Lung (tissue), 12 donors: Measurements from ENCODE around the gene ARMC5. TPM values are rescaled to one million over a fixed set of nuclear protein-coding genes. Genes with fewer than 3 reads are reported as not detected.
A peak's percentile ranks its signal among the peaks of the same experiment; 100 is the strongest.

Experiments used
- ATAC-seq: fragments of 200-7000 bp; cut with Tn5 transposase; one replicate; pipeline ENCODE4 v1.9.1; 2020; ENCODE audit warnings: moderate number of reproducible peaks; ENCODE audit not compliant: insufficient read depth, low FRiP score
- DNase-seq, 3 donors: peaks; one replicate each; pipeline ENCODE4 v3.0.0-alpha.2; 2013 to 2017
- H3K27ac ChIP-seq, 2 donors: one replicate each; pipeline ENCODE4 v1.5.1; 2013; ENCODE audit warnings: mild to moderate bottlenecking in 2 of 2, moderate library complexity in 2 of 2, control low read depth in 1 of 2, inconsistent platforms in 1 of 2, low read depth in 1 of 2, low read length in 1 of 2
- H3K27me3 ChIP-seq, 3 donors: one replicate each; pipeline ENCODE4 v1.5.1; 2013; ENCODE audit warnings: low read length in 2 of 3; ENCODE audit not compliant: control insufficient read depth in 3 of 3, insufficient read depth in 3 of 3
- H3K36me3 ChIP-seq, 4 donors: one replicate each; pipeline ENCODE4 v1.5.1; 2013; ENCODE audit warnings: low read length in 4 of 4, mild to moderate bottlenecking in 1 of 4, moderate library complexity in 1 of 4; ENCODE audit not compliant: control insufficient read depth in 4 of 4, insufficient read depth in 4 of 4
- H3K4me1 ChIP-seq, 5 donors: one replicate each; pipeline ENCODE4 v1.5.1; 2013; ENCODE audit warnings: low read length in 5 of 5, mild to moderate bottlenecking in 2 of 5, moderate library complexity in 1 of 5; ENCODE audit not compliant: control insufficient read depth in 5 of 5, insufficient read depth in 5 of 5
- H3K4me3 ChIP-seq: one replicate; pipeline ENCODE4 v1.5.1; 2013; ENCODE audit warnings: mild to moderate bottlenecking, control low read depth, moderate library complexity
- H3K9ac ChIP-seq, 2 donors: one replicate each; pipeline ENCODE4 v1.5.1; 2013; ENCODE audit warnings: low read length in 2 of 2, control low read depth in 1 of 2; ENCODE audit not compliant: insufficient read depth in 1 of 2
- H3K9me3 ChIP-seq, 4 donors: one replicate each; pipeline ENCODE4 v1.5.1; 2013; ENCODE audit warnings: low read length in 3 of 4, mild to moderate bottlenecking in 1 of 4, moderate library complexity in 1 of 4; ENCODE audit not compliant: control insufficient read depth in 4 of 4, insufficient read depth in 3 of 4
- WGBS, 2 donors: extraction: QIAGEN DNeasy Blood & Tissue Kit; methylation state at CpG; one replicate each; pipeline ENCODE4 v1.1.7; 2013; 5-methylcytosine and 5-hydroxymethylcytosine counted together
- polyA plus RNA-seq, 2 donors: library from polyadenylated mRNA; stranded (reverse); fragments of 200-250 nt; gene quantifications; one replicate each; pipeline ENCODE4 v1.2.1, GENCODE V29; 2013
- total RNA-seq, 2 donors: library from RNA; depleted of rRNA in 1 of 2; stranded (reverse); fragments of >200 nt in 1 of 2; gene quantifications; one replicate each; pipeline ENCODE4 v1.2.1, GENCODE V29; 2014 to 2021
- TF ChIP-seq, protein P1 (sequence below): IDR thresholded peaks from 2 replicates; pipeline ENCODE4 v1.5.1; 2012; ENCODE audit warnings: mild to moderate bottlenecking; ENCODE audit errors: control extremely low read depth, extremely low read depth
- donor health status: control.
- donor health status: control.
- donor health status: Bipolar disorder and iron deficiency.
- donor health status: healthy.
- donor health status: DM: yes; HTN: yes; CAD: no.

Gene ARMC5
- total and polyA plus RNA-seq, 4 donors, result 8.2 to 16.7 (median 12.3) TPM

DNA sequence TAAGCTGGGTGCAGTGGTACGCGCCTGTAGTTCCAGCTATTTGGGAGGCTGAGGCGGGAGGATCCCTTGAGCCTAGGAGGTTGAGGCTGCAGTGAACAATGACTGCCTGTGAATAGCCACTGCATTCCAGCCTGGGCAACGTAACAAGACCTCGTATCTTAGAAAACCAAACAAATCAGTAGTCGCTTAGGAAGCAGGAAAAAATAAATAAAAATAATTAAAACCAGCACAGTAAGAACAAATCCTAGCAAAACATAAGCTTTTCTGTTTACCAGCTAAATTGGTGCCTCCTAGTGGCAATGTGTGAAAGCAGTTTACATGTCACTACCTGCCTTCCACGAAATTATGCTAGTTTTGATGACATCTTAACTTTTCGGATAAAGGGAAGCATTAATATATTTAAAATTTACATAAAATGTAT lies 1.3 kb downstream of the ARMC5 start:
- peaks cover 7 to 27% (median 13%) of the 10 kb centered on the region in 5 donors for H3K4me1 ChIP-seq
- no peak overlapping the region for H3K4me3 ChIP-seq
- WGBS, 2 donors, result 55% methylated on average over 8 of the region's 8 CpGs
- TF ChIP-seq, protein P1, sequence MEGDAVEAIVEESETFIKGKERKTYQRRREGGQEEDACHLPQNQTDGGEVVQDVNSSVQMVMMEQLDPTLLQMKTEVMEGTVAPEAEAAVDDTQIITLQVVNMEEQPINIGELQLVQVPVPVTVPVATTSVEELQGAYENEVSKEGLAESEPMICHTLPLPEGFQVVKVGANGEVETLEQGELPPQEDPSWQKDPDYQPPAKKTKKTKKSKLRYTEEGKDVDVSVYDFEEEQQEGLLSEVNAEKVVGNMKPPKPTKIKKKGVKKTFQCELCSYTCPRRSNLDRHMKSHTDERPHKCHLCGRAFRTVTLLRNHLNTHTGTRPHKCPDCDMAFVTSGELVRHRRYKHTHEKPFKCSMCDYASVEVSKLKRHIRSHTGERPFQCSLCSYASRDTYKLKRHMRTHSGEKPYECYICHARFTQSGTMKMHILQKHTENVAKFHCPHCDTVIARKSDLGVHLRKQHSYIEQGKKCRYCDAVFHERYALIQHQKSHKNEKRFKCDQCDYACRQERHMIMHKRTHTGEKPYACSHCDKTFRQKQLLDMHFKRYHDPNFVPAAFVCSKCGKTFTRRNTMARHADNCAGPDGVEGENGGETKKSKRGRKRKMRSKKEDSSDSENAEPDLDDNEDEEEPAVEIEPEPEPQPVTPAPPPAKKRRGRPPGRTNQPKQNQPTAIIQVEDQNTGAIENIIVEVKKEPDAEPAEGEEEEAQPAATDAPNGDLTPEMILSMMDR, result peak; percentile 28
- H3K27me3 ChIP-seq, result no peaks in the 10 kb centered on the region
- peaks cover 0 to 23% (median 11%) of the 10 kb centered on the region in 4 donors for H3K36me3 ChIP-seq
- peak overlapping the region in 1 of 2 donors; percentile 92 for H3K9ac ChIP-seq
- H3K27ac ChIP-seq, result no peak overlapping the region
- no peak for ATAC-seq
- DNase-seq, result peak in 2 of 3 donors; percentile 65 to 73
- H3K9me3 ChIP-seq, result no peaks in the 10 kb centered on the region

DNA sequence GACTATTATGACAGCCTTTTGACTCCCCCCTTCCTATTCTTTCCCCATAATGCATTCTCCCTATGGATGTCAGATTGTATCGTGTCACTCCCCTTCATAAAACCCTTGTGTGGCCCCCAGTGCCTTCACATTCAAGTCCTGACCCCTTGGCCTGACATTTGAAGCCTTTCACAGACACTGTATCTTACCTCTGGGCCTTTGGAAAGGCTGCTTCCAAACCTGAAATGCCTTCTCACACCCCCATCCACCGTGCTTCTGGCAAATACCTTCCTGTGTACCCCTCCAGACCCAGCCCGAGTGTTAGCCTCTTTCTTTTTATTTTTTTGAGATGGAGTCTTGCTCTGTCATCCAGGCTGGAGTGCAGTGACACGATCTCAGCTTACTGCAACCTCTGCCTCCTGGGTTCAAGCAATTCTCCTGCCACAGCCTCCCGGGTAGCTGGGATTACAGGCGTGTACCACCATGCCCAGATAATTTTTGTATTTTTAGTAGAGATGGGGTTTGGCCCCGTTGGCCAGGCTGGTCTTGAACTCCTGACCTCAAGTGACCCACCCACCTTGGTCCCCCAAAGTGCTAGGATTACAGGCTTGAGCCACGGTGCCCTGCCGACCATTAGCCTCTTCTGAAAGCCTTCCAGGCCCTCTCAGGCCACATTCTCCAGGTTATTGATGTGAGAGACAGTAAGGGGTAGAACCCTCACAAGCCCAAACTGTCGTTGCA lies 2.1 kb downstream of the ARMC5 start:
- Histone ChIP-seq H3K4me1 (peaks cover 7 to 25% (median 12%) of the 10 kb centered on the region in 5 donors), H3K27ac (no peak overlapping the region), H3K36me3 (peaks cover 3 to 31% (median 11%) of the 10 kb centered on the region in 4 donors), H3K27me3 (no peaks in the 10 kb centered on the region), H3K9ac (no peak overlapping the region), H3K4me3 (no peak overlapping the region), H3K9me3 (no peaks in the 10 kb centered on the region)
- TF ChIP-seq, protein P1, result no peak
- DNase-seq, result no peak
- 92 to 94% methylated on average over 10 of the region's 10 CpGs for WGBS, 2 donors
- ATAC-seq, result no peak

DNA sequence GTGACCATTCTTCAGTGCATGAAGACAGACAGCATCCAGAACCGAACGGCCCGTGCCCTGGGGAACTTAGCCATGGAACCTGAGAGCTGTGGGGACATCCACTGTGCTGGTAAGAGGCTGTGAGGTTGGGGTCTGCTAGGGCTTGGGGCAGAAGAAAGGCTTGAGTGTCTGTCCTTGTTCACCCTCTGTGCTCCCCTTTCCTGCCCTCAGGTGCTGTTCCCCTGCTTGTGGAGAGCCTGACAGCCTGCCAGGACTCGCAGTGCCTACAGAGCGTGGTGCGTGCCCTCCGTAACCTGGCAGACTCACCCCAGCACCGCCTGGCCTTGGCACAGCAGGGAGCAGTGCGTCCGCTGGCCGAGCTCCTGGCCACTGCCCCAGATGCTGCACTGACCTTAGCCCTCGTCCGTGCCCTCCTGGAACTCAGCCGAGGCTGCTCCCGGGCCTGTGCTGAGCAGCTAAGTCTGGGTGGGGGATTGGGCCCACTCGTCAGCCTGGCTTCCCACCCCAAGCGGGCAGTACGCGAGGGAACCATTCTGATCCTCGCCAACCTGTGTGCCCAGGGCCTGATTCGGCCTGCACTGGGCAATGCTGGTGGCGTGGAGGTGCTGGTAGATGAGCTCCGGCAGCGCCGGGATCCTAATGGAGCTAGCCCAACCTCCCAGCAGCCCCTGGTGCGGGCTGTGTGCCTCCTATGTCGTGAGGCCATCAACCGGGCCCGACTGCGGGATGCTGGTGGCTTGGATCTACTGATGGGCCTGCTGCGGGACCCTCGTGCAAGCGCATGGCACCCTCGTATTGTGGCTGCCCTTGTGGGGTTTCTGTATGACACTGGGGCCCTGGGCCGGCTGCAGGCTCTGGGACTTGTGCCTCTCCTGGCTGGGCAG lies 2.9 kb downstream of the ARMC5 start:
- Histone ChIP-seq H3K9me3 (no peaks in the 10 kb centered on the region), H3K36me3 (peaks cover 3 to 39% (median 10%) of the 10 kb centered on the region in 4 donors), H3K9ac (no peak overlapping the region), H3K4me1 (peaks cover 5 to 19% (median 8%) of the 10 kb centered on the region in 5 donors), H3K27me3 (no peaks in the 10 kb centered on the region), H3K27ac (no peak overlapping the region), H3K4me3 (no peak overlapping the region)
- WGBS, 2 donors, result 94 to 97% methylated on average over 35 of the region's 35 CpGs
- ATAC-seq (no peak), DNase-seq (no peak)
- TF ChIP-seq, protein P1, result no peak
